Kidney (tissue), 14 donors: ENCODE results near the gene TENM4. TPM values are rescaled to one million over a fixed set of nuclear protein-coding genes. Genes with fewer than 3 reads are reported as not detected.
"Not testable (repeated sequence)": the region's sequence is repeated elsewhere in the genome, so short reads cannot be mapped to it uniquely, and the experiment has no call there.

Experiments used
- DNase-seq, 5 donors: peaks; one replicate each; pipeline ENCODE4 v3.0.0-alpha.2; 2013 to 2020
- FAIRE-seq: peaks from 2 replicates; lab custom pipeline; 2012; peaks lifted over from hg19 to GRCh38; lab: Jason Lieb, UNC
- H3K27ac ChIP-seq, 2 donors: one replicate each; pipeline ENCODE4 v1.7.0; 2013; ENCODE audit warnings: low read depth in 2 of 2, low read length in 2 of 2, inconsistent platforms in 1 of 2
- H3K27me3 ChIP-seq: one replicate; pipeline ENCODE4 v1.7.1; 2013; ENCODE audit warnings: low read length, inconsistent platforms; ENCODE audit not compliant: control insufficient read depth, insufficient read depth
- H3K36me3 ChIP-seq, 3 donors: one replicate each; pipeline versions ENCODE4 v1.7.0 to v1.7.1; 2013; ENCODE audit warnings: low read length in 3 of 3, control low read depth in 1 of 3, inconsistent platforms in 1 of 3; ENCODE audit not compliant: insufficient read depth in 3 of 3, control insufficient read depth in 2 of 3
- H3K4me1 ChIP-seq, 3 donors: one replicate each; pipeline versions ENCODE4 v1.7.0 to v1.7.1; 2013; ENCODE audit warnings: low read length in 3 of 3, inconsistent platforms in 1 of 3, low read depth in 1 of 3; ENCODE audit not compliant: control insufficient read depth in 2 of 3, insufficient read depth in 2 of 3
- H3K4me3 ChIP-seq, 3 donors: one replicate each; pipeline versions ENCODE4 v1.7.0 to v1.8.1; 2013; ENCODE audit warnings: low read length in 3 of 3, control low read depth in 1 of 3, inconsistent platforms in 1 of 3
- H3K9ac ChIP-seq, 3 donors: one replicate each; pipeline versions ENCODE4 v1.7.0 to v1.7.1; 2013; ENCODE audit warnings: low read length in 3 of 3, control low read depth in 1 of 3, inconsistent platforms in 1 of 3
- H3K9me3 ChIP-seq, 3 donors: one replicate each; pipeline versions ENCODE4 v1.7.0 to v1.7.1; 2013; ENCODE audit warnings: low read length in 3 of 3, control low read depth in 1 of 3, inconsistent platforms in 1 of 3; ENCODE audit not compliant: control insufficient read depth in 2 of 3, insufficient read depth in 1 of 3
- intact Hi-C: fragments of 100-400 bp; cut with DNase I; formaldehyde crosslinking; loops from one replicate; pipeline ENCODE4 v1.11.1; 2022
- polyA plus RNA-seq: library from polyadenylated mRNA; stranded (reverse); fragments of 350-450 nt; fragmentation: Illumina TruSeq; extraction: RNeasy Lipid Tissue Mini Kit (QIAGEN cat#74804); gene quantifications from one replicate; pipeline ENCODE4 v1.2.3, GENCODE V29; 2014; ENCODE audit warnings: low read depth, low replicate concordance; ENCODE audit not compliant: insufficient read depth
- total RNA-seq: library from RNA; stranded (reverse); fragmentation: NEBNext Ultra II Directional; extraction: Animal tissue kit (Norgen Biotek cat#: 25700); gene quantifications from one replicate; pipeline ENCODE4 v1.2.1, GENCODE V29; 2021
- TF ChIP-seq, protein P1 (sequence below): IDR thresholded peaks from 3 replicates; pipeline ENCODE4 v1.5.1; 2012; ENCODE audit warnings: mild to moderate bottlenecking, moderate library complexity, borderline replicate concordance; ENCODE audit not compliant: insufficient read depth; ENCODE audit errors: extremely low read depth
- donor health status: control.
- donor health status: control.
- donor health status: control.
- donor health status: control.
- donor health status: control.
- donor health status: DM: yes; HTN: yes; CAD: no.
- donor health status: Normal renal cell carcinoma (clear cell type).

TENM4 gene
- total and polyA plus RNA-seq, 2 donors from 2014 or later, result 0.34 to 31.0 TPM

DNA sequence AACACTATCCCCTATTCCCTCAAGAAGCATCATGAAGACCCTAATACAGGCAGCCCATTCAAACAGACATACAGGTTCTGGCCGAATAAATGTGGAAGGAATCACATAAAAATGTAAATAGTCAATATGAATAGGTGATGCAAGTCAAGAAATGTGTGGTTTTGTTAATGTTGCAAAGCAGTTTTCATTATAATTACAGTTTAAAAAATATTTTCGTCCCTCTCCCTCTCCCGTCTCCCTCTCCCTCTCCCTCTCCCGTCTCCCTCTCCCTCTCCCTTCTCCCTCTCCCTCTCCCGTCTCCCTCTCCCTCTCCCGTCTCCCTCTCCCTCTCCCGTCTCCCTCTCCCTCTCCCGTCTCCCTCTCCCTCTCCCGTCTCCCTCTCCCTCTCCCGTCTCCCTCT lies 250.3 kb downstream of the TENM4 start:
- DNase-seq, H3K4me1 ChIP-seq, H3K36me3 ChIP-seq, H3K9me3 ChIP-seq, H3K9ac ChIP-seq, H3K27me3 ChIP-seq, H3K4me3 ChIP-seq, intact Hi-C loops, H3K27ac ChIP-seq, FAIRE-seq: not testable (repeated sequence)

GRCh38 chr11:79189601-79190000 lies 251.2 kb downstream of the TENM4 start:
- intact Hi-C loops, result no loop called here
- TF ChIP-seq, protein P1, sequence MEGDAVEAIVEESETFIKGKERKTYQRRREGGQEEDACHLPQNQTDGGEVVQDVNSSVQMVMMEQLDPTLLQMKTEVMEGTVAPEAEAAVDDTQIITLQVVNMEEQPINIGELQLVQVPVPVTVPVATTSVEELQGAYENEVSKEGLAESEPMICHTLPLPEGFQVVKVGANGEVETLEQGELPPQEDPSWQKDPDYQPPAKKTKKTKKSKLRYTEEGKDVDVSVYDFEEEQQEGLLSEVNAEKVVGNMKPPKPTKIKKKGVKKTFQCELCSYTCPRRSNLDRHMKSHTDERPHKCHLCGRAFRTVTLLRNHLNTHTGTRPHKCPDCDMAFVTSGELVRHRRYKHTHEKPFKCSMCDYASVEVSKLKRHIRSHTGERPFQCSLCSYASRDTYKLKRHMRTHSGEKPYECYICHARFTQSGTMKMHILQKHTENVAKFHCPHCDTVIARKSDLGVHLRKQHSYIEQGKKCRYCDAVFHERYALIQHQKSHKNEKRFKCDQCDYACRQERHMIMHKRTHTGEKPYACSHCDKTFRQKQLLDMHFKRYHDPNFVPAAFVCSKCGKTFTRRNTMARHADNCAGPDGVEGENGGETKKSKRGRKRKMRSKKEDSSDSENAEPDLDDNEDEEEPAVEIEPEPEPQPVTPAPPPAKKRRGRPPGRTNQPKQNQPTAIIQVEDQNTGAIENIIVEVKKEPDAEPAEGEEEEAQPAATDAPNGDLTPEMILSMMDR, result no peak
- no peaks in the 10 kb centered on the region for H3K4me1 ChIP-seq
- FAIRE-seq, result no peak
- no peak overlapping the region for H3K4me3 ChIP-seq
- no peak for DNase-seq
- H3K9ac ChIP-seq, result no peak overlapping the region
- no peaks in the 10 kb centered on the region for H3K27me3 ChIP-seq
- no peaks in the 10 kb centered on the region for H3K36me3 ChIP-seq
- no peak overlapping the region for H3K27ac ChIP-seq
- peaks cover 0 to 3% (median 0%) of the 10 kb centered on the region in 3 donors for H3K9me3 ChIP-seq

DNA sequence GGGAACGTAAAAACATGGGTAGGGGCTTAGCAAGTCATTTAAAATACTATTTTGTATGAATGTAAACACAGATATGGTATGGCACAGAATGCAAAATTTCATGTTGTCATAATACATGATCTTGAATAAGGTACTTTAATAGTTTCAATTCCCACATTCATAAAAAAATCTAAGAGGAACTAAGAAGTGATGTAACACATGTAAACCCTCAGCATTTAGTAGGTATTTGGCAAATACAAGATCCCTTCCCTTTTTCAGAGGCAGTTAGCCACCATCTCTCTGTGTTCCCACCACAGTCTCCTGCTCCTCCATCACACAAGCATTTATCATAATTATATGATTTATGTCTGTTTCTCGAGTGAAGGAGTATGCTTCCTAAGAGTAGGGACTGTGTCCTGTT lies 251.8 kb downstream of the TENM4 start:
- Histone ChIP-seq H3K27me3 (no peaks in the 10 kb centered on the region), H3K4me3 (no peak overlapping the region), H3K4me1 (no peaks in the 10 kb centered on the region), H3K27ac (no peak overlapping the region), H3K9me3 (peaks cover 0 to 3% (median 0%) of the 10 kb centered on the region in 3 donors), H3K9ac (no peak overlapping the region), H3K36me3 (no peaks in the 10 kb centered on the region)
- TF ChIP-seq, protein P1, result no peak
- intact Hi-C loops, result no loop called here
- FAIRE-seq, result no peak
- DNase-seq, result no peak

GRCh38 chr11:79186669-79187068 lies 254.2 kb downstream of the TENM4 start:
- Histone ChIP-seq H3K27ac (no peak overlapping the region), H3K9ac (no peak overlapping the region), H3K4me3 (no peak overlapping the region), H3K4me1 (no peaks in the 10 kb centered on the region), H3K9me3 (peaks cover 0 to 3% (median 0%) of the 10 kb centered on the region in 3 donors), H3K27me3 (no peaks in the 10 kb centered on the region), H3K36me3 (no peaks in the 10 kb centered on the region)
- TF ChIP-seq, protein P1, result no peak
- FAIRE-seq (no peak), DNase-seq (no peak)
- intact Hi-C loops, result no loop called here
